T-helper 17 cell (primary cell): ENCODE data around the gene UTP14C. TPM values are rescaled to one million over a fixed set of nuclear protein-coding genes. Genes with fewer than 3 reads are reported as not detected.

Experiments
- ATAC-seq: fragments of 150-1000 bp; cut with Tn5 transposase; 2 replicates; pipeline ENCODE4 v1.10.0; 2021; ENCODE audit warnings: mild to moderate bottlenecking, moderate library complexity
- DNase-seq, 3 donors: peaks; one replicate each; pipeline versions ENCODE4 v3.0.0 to v3.0.0-alpha.2; 2020 to 2021
- H3K9me3 ChIP-seq: one replicate; pipeline ENCODE4 v1.7.0; 2013; ENCODE audit warnings: low read length, mild to moderate bottlenecking; ENCODE audit not compliant: control insufficient read depth, poor library complexity, severe bottlenecking
- H3K27ac Mint-ChIP-seq: one replicate; pipeline ENCODE4 v1.8.0; 2022; ENCODE audit warnings: mild to moderate bottlenecking, moderate library complexity, mixed read lengths
- H3K27me3 Mint-ChIP-seq: one replicate; pipeline ENCODE4 v1.8.0; 2022; ENCODE audit warnings: mixed read lengths
- H3K36me3 Mint-ChIP-seq: one replicate; pipeline ENCODE4 v1.8.0; 2022; ENCODE audit warnings: low read depth, mixed read lengths
- H3K4me1 Mint-ChIP-seq: one replicate; pipeline ENCODE4 v1.8.0; 2022; ENCODE audit warnings: mild to moderate bottlenecking, mixed read lengths
- H3K4me3 Mint-ChIP-seq: one replicate; pipeline ENCODE4 v1.8.0; 2022; ENCODE audit warnings: mild to moderate bottlenecking, moderate library complexity, mixed read lengths
- total RNA-seq, 4 donors: library from RNA in 2 of 4; stranded (reverse) in 2 of 4; gene quantifications; one replicate each; pipeline ENCODE4 v1.2.3 and lab custom pipeline; 2022 to 2026

The UTP14C gene
- total RNA-seq, 2 donors from 2014 or later, result 3.1 to 3.8 TPM

GRCh38 chr13:51996641-51997040, 27.9 kb upstream of the UTP14C start:
- Mint-ChIP-seq H3K4me1 (peaks cover 11% of the 10 kb centered on the region), H3K4me3 (no peak overlapping the region), H3K27ac (no peak overlapping the region), H3K36me3 (no peaks in the 10 kb centered on the region), H3K27me3 (peaks cover 44% of the 10 kb centered on the region)
- ATAC-seq (no peak), DNase-seq (no peak)
- no peaks in the 10 kb centered on the region for H3K9me3 ChIP-seq

DNA sequence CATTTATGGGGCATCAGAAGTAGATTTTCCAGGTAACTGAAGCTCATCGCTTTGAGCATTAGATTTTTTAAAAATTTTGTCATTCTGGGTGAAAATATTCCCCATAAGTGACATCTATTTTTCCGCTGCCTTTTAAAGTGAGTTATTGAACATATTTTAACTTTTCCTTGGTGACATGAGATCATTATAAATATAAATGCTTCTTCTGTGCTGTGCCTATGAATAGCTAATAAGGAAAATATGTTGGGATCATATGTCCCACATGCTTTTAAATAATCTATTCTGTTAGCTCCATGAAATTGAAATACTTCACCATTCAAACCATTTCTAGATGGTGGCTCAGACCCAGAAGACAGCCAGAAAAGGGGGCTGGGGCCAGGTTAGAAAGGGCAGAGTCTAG, 27.3 kb upstream of the UTP14C start:
- ATAC-seq, result no peak
- H3K27me3 Mint-ChIP-seq, result peaks cover 44% of the 10 kb centered on the region
- DNase-seq, result no peak

DNA sequence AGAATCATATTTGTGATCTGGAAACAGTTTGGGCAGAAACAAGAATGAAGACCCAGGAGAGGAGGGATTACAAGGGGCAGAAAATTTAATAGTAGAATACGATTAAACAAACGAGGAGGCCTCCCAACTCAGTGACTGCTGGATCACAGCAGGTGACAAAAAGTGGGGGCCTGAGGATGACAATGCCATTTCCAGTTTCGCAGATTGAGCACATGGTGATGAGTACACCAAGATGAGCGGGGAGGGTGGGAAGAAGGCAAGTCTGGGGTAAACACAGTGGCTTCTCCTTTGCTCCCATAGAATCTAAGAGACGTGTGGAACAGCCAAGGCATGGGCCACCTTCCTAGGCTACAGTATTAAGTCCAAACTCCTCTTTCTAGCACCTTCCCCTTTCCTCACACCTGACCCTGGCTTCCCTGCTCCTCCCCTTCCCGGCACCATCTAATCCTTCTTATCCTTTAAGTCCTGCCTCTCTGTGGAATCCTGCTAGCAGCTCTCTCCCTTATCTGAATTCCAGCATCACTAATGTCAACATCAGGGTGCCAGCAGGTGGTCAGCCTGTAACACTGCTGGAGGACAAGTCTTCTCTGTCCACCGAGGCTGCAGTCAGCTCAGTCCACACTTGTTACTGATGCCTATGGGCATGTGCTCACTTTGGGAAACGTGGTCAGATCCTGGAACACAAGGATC, 26.7 kb upstream of the UTP14C start:
- H3K4me3 Mint-ChIP-seq, result no peak overlapping the region
- DNase-seq (no peak), ATAC-seq (no peak)
- H3K36me3 Mint-ChIP-seq, result no peaks in the 10 kb centered on the region
- no peak overlapping the region for H3K27ac Mint-ChIP-seq
- no peaks in the 10 kb centered on the region for H3K9me3 ChIP-seq
- peaks cover 44% of the 10 kb centered on the region for H3K27me3 Mint-ChIP-seq
- peaks cover 11% of the 10 kb centered on the region for H3K4me1 Mint-ChIP-seq

More for the DNA sequence above, 27.3 kb upstream of the UTP14C start:
- Mint-ChIP-seq H3K36me3 (no peaks in the 10 kb centered on the region), H3K4me3 (no peak overlapping the region), H3K27ac (no peak overlapping the region), H3K4me1 (peaks cover 11% of the 10 kb centered on the region)
- no peaks in the 10 kb centered on the region for H3K9me3 ChIP-seq

GRCh38 chr13:51998723-51999509, 25.6 kb upstream of the UTP14C start:
- no peak for ATAC-seq
- Mint-ChIP-seq H3K27ac (peak overlapping the region; percentile 29), H3K27me3 (peaks cover 44% of the 10 kb centered on the region)

DNA sequence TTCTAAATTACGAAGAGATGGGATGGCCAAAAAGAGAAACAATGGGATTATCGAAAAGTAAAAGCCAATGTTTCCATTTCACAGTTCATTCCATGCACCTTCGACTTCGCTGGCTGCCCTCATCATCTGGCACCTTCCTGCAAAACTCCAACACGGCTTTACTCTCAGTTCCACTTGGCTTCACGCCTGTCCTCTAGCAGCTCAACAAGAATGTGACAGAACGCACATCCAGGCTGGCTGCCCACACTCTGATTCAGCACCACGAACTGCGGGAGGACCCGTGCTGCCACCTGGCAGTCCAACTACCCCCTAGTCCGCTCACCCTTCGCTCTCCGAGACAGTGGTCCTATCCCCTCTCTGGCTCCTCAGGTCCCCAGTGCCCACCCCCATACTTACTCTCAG, 25.0 kb upstream of the UTP14C start:
- H3K9me3 ChIP-seq, result no peaks in the 10 kb centered on the region
- no peak overlapping the region for H3K4me3 Mint-ChIP-seq
- peaks cover 11% of the 10 kb centered on the region for H3K4me1 Mint-ChIP-seq
- H3K27me3 Mint-ChIP-seq, result peaks cover 44% of the 10 kb centered on the region
- peak overlapping the region; percentile 65 for H3K27ac Mint-ChIP-seq
- no peak for DNase-seq
- no peak for ATAC-seq
- no peaks in the 10 kb centered on the region for H3K36me3 Mint-ChIP-seq

More at GRCh38 chr13:51998723-51999509, 25.6 kb upstream of the UTP14C start:
- peaks cover 11% of the 10 kb centered on the region for H3K4me1 Mint-ChIP-seq
- H3K9me3 ChIP-seq, result no peaks in the 10 kb centered on the region
- DNase-seq, result no peak
- H3K4me3 Mint-ChIP-seq, result no peak overlapping the region
- no peaks in the 10 kb centered on the region for H3K36me3 Mint-ChIP-seq

GRCh38 chr13:51999921-52000320, 24.6 kb upstream of the UTP14C start:
- Mint-ChIP-seq H3K4me3 (no peak overlapping the region), H3K27me3 (peaks cover 44% of the 10 kb centered on the region), H3K27ac (peak overlapping the region; percentile 65), H3K36me3 (no peaks in the 10 kb centered on the region), H3K4me1 (peaks cover 11% of the 10 kb centered on the region)
- DNase-seq (no peak), ATAC-seq (no peak)
- H3K9me3 ChIP-seq, result no peaks in the 10 kb centered on the region

DNA sequence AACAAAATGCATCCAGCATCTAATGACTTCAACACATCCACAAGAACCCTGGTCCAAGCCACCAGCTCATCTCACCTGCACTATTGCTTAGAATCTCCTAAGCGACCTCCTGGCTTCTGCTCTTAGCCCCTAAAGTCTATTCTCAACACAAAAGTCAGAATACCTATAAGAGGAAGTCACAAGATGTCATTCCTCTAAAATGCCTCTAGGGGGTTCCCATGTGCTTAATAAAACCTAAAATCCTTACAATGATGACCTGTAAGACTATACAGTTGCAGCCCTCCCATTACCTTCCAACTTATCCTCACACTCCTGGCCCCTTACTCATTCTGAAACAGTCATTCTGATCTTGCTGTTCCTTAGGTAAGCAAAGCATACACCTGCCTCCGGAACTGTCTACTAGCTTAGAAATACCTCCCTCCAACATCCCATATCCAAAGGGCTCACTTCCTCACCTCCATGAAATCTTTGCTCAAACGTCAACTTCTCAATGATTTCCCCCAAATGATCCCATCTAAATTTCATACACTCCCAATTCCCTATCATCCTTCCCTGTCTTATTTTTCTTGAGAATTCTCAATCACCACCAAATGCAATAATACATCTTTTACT, 23.3 kb upstream of the UTP14C start:
- Mint-ChIP-seq H3K36me3 (no peaks in the 10 kb centered on the region), H3K4me1 (peaks cover 13% of the 10 kb centered on the region), H3K27ac (peak overlapping the region; percentile 34), H3K27me3 (peaks cover 47% of the 10 kb centered on the region), H3K4me3 (peak overlapping the region; percentile 41)
- ATAC-seq (peak; percentile 83), DNase-seq (no peak)
- H3K9me3 ChIP-seq, result no peaks in the 10 kb centered on the region

GRCh38 chr13:52002361-52002760, 22.1 kb upstream of the UTP14C start:
- H3K4me3 Mint-ChIP-seq, result no peak overlapping the region
- no peak for DNase-seq
- H3K27me3 Mint-ChIP-seq, result peaks cover 46% of the 10 kb centered on the region
- peaks cover 1% of the 10 kb centered on the region for H3K36me3 Mint-ChIP-seq
- no peaks in the 10 kb centered on the region for H3K9me3 ChIP-seq
- no peak overlapping the region for H3K27ac Mint-ChIP-seq
- H3K4me1 Mint-ChIP-seq, result peaks cover 13% of the 10 kb centered on the region
- ATAC-seq, result no peak

DNA sequence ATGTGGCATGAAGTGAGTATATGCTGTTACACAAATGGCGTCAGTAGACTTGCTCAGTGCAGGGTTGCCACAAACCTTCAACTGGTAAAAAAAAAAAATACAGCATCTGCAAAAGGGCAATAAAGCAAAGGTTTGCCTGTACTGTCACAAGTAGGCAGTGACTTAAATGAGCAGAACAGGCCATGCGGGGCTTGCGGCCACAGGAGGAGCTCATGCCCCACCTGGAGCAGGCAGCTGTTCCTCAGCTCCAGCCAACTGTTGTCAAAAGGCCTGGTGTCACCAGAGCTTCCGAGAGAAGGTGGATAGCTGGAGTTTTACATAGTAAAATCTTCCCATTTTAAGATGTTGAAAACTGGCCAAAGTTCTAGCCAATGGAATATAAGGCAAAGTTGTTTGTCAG, 20.9 kb upstream of the UTP14C start:
- DNase-seq (no peak), ATAC-seq (no peak)
- H3K9me3 ChIP-seq, result no peaks in the 10 kb centered on the region
- H3K4me3 Mint-ChIP-seq, result no peak overlapping the region
- peaks cover 13% of the 10 kb centered on the region for H3K4me1 Mint-ChIP-seq
- H3K27ac Mint-ChIP-seq, result no peak overlapping the region
- peaks cover 3% of the 10 kb centered on the region for H3K36me3 Mint-ChIP-seq
- peaks cover 44% of the 10 kb centered on the region for H3K27me3 Mint-ChIP-seq

DNA sequence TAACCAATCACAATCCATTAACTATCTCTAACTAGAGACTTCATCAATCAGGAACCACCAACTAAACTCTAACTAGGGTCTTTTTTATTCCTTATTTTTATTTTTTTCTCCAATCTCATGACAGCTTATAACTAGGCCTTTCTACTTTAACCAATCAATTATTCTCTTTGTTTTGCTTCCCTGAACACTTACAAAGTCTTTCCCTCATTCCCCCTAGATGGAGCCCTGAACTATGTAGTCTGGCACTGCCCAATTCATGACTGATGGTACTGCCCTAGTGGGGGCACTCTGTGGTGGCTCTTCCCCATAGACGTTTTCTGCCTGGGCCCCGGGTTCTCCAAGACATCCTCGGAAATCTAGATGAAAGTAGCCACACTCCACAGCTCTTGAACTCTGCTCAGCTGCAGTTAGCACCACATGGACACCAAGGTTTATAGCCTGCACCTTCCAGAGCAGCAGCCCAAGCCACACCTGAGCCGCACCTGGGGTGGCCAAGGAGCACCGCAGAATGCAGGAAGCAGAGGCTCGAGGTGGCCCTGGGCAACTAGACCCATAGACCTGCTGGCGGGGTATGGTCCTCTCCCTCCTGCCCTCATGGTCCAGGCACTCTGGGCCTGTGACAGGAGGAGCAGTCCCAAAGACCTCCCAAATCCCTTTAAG, 19.9 kb upstream of the UTP14C start:
- Mint-ChIP-seq H3K27ac (no peak overlapping the region), H3K4me1 (peaks cover 14% of the 10 kb centered on the region), H3K36me3 (peaks cover 5% of the 10 kb centered on the region), H3K4me3 (no peak overlapping the region), H3K27me3 (peaks cover 47% of the 10 kb centered on the region)
- H3K9me3 ChIP-seq, result no peaks in the 10 kb centered on the region
- ATAC-seq (no peak), DNase-seq (no peak)

DNA sequence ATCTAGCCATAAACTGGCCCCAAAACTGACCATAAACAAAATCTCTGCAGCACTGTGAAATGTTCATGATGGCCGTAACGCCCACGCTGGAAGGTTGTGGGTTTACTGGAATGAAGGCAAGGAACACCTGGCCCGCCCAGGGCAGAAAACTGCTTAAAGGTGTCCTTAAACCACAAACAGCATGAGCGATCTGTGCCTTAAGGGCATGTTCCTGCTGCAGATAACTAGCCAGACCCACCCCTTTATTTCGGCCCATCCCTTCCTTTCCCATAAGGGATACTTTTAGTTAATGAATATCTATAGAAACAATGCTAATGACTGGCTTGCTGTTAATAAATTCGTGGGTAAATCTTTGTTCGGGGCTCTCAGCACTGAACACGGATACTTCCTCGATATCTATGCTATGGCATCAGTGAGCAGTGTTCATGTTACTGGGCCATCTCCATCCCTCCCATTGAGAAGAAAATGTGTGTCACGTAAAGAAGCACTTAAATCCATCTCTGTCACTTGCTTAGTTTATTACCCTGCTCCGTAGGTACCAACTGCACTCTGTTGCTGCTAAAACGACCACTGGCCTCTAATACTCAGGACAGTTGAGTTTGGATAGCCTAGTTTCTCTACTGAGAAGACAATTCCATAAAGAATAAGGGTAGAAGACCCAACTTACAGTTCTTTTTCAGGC, 18.5 kb upstream of the UTP14C start:
- no peaks in the 10 kb centered on the region for H3K9me3 ChIP-seq
- Mint-ChIP-seq H3K4me1 (peaks cover 15% of the 10 kb centered on the region), H3K27ac (no peak overlapping the region), H3K4me3 (no peak overlapping the region), H3K36me3 (peaks cover 5% of the 10 kb centered on the region), H3K27me3 (peaks cover 52% of the 10 kb centered on the region)
- DNase-seq (no peak), ATAC-seq (no peak)

GRCh38 chr13:52006523-52007245, 17.8 kb upstream of the UTP14C start:
- Mint-ChIP-seq H3K4me3 (no peak overlapping the region), H3K4me1 (peaks cover 12% of the 10 kb centered on the region), H3K27ac (no peak overlapping the region), H3K27me3 (peaks cover 49% of the 10 kb centered on the region), H3K36me3 (peaks cover 5% of the 10 kb centered on the region)
- DNase-seq (no peak), ATAC-seq (no peak)
- no peaks in the 10 kb centered on the region for H3K9me3 ChIP-seq
